H1 (cell line): Measurements from ENCODE around the gene TEX36. TPM values are rescaled to one million over a fixed set of nuclear protein-coding genes. Genes with fewer than 3 reads are reported as not detected.

Source experiments
- CTCF ChIA-PET: fragments of 300-600 bp; sonication (Branson Sonifier 250); formaldehyde crosslinking; loops from one replicate; lab custom pipeline; 2021; ENCODE audit not compliant: partially characterized antibody; lab: Charles Lee
- POLR2A ChIA-PET: fragments of 300-600 bp; sonication (Branson Sonifier 250); formaldehyde crosslinking; loops from one replicate; lab custom pipeline; 2021; ENCODE audit warnings: inconsistent platforms; ENCODE audit not compliant: partially characterized antibody; lab: Charles Lee
- DNase-seq, 2 experiments: peaks; one replicate each; pipeline versions ENCODE4 v3.0.0 to v3.0.0-alpha.2; 2010 to 2022; ENCODE audit warnings: low spot score in 2 of 2, low read depth in 1 of 2, mixed read lengths in 1 of 2
- FAIRE-seq: peaks from 2 replicates; lab custom pipeline; 2011; peaks lifted over from hg19 to GRCh38; lab: Jason Lieb, UNC
- H2AFZ ChIP-seq: 2 replicates; pipeline ENCODE4 v1.8.1; 2012; ENCODE audit warnings: low read length, inconsistent platforms
- H2AK5ac ChIP-seq: 2 replicates; pipeline ENCODE4 v1.6.1; 2013; ENCODE audit warnings: low read depth, low read length
- H2BK120ac ChIP-seq: replicated peaks from 2 replicates; pipeline ENCODE3; 2013; ENCODE audit warnings: low read depth, low read length, inconsistent platforms
- H2BK12ac ChIP-seq: 2 replicates; pipeline ENCODE4 v1.6.1; 2013; ENCODE audit warnings: low read depth, low read length
- H2BK15ac ChIP-seq: 2 replicates; pipeline ENCODE4 v1.6.1; 2013; ENCODE audit warnings: low read length
- H2BK20ac ChIP-seq: 2 replicates; pipeline ENCODE4 v1.6.1; 2013; ENCODE audit warnings: low read length
- H2BK5ac ChIP-seq: 2 replicates; pipeline ENCODE4 v1.6.1; 2013; ENCODE audit warnings: low read depth, low read length
- H3K14ac ChIP-seq: 2 replicates; pipeline ENCODE4 v1.6.1; 2013; ENCODE audit warnings: inconsistent platforms; ENCODE audit not compliant: insufficient read length
- H3K18ac ChIP-seq: 2 replicates; pipeline ENCODE4 v1.6.1; 2013; ENCODE audit warnings: low read length; ENCODE audit errors: extremely low read depth
- H3K23ac ChIP-seq: 2 replicates; pipeline ENCODE4 v1.6.1; 2013; ENCODE audit warnings: inconsistent platforms; ENCODE audit not compliant: insufficient read length
- H3K23me2 ChIP-seq: 2 replicates; pipeline ENCODE4 v1.6.1; 2013; ENCODE audit warnings: low read depth, low read length
- H3K27ac ChIP-seq: 2 replicates; pipeline ENCODE4 v1.6.1; 2011; ENCODE audit warnings: low read depth, low read length, inconsistent platforms
- H3K27me3 ChIP-seq, 4 experiments: replicated peaks in 1 of 4; 1 replicate in 1 of 4; 2 replicates in 3 of 4; pipeline versions ENCODE4 v1.6.1 to v1.8.1; 2011 to 2013; ENCODE audit warnings: low read length in 3 of 4, mild to moderate bottlenecking in 3 of 4, inconsistent platforms in 2 of 4, mixed read lengths in 2 of 4, moderate library complexity in 1 of 4; ENCODE audit not compliant: control insufficient read depth in 3 of 4, insufficient read depth in 3 of 4; ENCODE audit errors: extremely low read depth in 1 of 4
- H3K36me3 ChIP-seq, 4 experiments: 2 replicates each; pipeline versions ENCODE4 v1.6.1 to v1.8.1; 2011 to 2013; ENCODE audit warnings: mild to moderate bottlenecking in 4 of 4, low read length in 3 of 4, moderate library complexity in 2 of 4, control low read depth in 1 of 4, inconsistent platforms in 1 of 4; ENCODE audit not compliant: insufficient read depth in 4 of 4, control insufficient read depth in 2 of 4
- H3K4ac ChIP-seq: replicated peaks from 2 replicates; pipeline ENCODE3; 2013; ENCODE audit warnings: low read length, low read depth, mixed read lengths, inconsistent platforms; ENCODE audit not compliant: insufficient read length
- H3K4me1 ChIP-seq, 4 experiments: replicated peaks in 1 of 4; 1 replicate in 1 of 4; 2 replicates in 3 of 4; pipeline versions ENCODE4 v1.6.1 to v1.8.1; 2011 to 2013; ENCODE audit warnings: low read length in 3 of 4, inconsistent platforms in 2 of 4, mixed read lengths in 1 of 4; ENCODE audit not compliant: insufficient read depth in 4 of 4, control insufficient read depth in 3 of 4
- H3K4me2 ChIP-seq, 2 experiments: 2 replicates each; pipeline versions ENCODE4 v1.6.1 to v1.8.1; 2011 to 2013; ENCODE audit warnings: low read depth in 2 of 2, low read length in 2 of 2, control low read depth in 1 of 2, inconsistent platforms in 1 of 2, mild to moderate bottlenecking in 1 of 2; ENCODE audit not compliant: insufficient read depth in 1 of 2
- H3K4me3 ChIP-seq, 4 experiments: fragments of 200-600, 300-600 bp in 1 of 4; sonication (generic), shearing (Covaris generic), sonication (Bioruptor Twin) in 1 of 4; 2 replicates each; pipeline versions ENCODE4 v1.5.1 to v1.8.1; 2011 to 2016; ENCODE audit warnings: low read length in 4 of 4, low read depth in 3 of 4, control low read depth in 2 of 4, inconsistent platforms in 2 of 4, mild to moderate bottlenecking in 2 of 4, mixed read lengths in 1 of 4, moderate library complexity in 1 of 4; ENCODE audit not compliant: insufficient read depth in 2 of 4; ENCODE audit errors: extremely low read depth in 1 of 4
- H3K56ac ChIP-seq: replicated peaks from 2 replicates; pipeline ENCODE3; 2013; ENCODE audit warnings: low read depth, mild to moderate bottlenecking, mixed read lengths, low read length, inconsistent platforms; ENCODE audit not compliant: insufficient read length
- H3K79me1 ChIP-seq: 2 replicates; pipeline ENCODE4 v1.6.1; 2013; ENCODE audit warnings: low read depth, low read length, control low read depth
- H3K79me2 ChIP-seq, 2 experiments: 2 replicates each; pipeline versions ENCODE4 v1.6.1 to v1.8.1; 2012 to 2013; ENCODE audit warnings: low read length in 2 of 2, mild to moderate bottlenecking in 2 of 2, inconsistent platforms in 1 of 2; ENCODE audit not compliant: insufficient read depth in 2 of 2, control insufficient read depth in 1 of 2
- H3K9ac ChIP-seq, 4 experiments: replicated peaks in 1 of 4; 1 replicate in 1 of 4; 2 replicates in 3 of 4; pipeline versions ENCODE4 v1.6.1 to v1.8.1; 2011 to 2013; ENCODE audit warnings: low read depth in 3 of 4, low read length in 3 of 4, control low read depth in 2 of 4, mild to moderate bottlenecking in 2 of 4, moderate library complexity in 2 of 4, inconsistent platforms in 1 of 4; ENCODE audit errors: extremely low read depth in 1 of 4
- H3K9me3 ChIP-seq, 2 experiments: 2 replicates each; pipeline versions ENCODE4 v1.6.1 to v1.8.1; 2012 to 2013; ENCODE audit warnings: mild to moderate bottlenecking in 2 of 2, moderate library complexity in 2 of 2, control low read depth in 1 of 2, inconsistent platforms in 1 of 2, low read depth in 1 of 2, low read length in 1 of 2, mixed read lengths in 1 of 2; ENCODE audit not compliant: insufficient read depth in 2 of 2
- H4K20me1 ChIP-seq, 2 experiments: replicated peaks in 1 of 2; 2 replicates each; pipeline versions ENCODE3 to v1.8.1; 2011 to 2013; ENCODE audit warnings: inconsistent platforms in 2 of 2, low read length in 2 of 2, mild to moderate bottlenecking in 1 of 2; ENCODE audit not compliant: insufficient read depth in 2 of 2, control insufficient read depth in 1 of 2
- H4K5ac ChIP-seq: 2 replicates; pipeline ENCODE4 v1.6.1; 2013; ENCODE audit warnings: low read length, low read depth, mixed read lengths, inconsistent platforms; ENCODE audit not compliant: insufficient read length
- H4K8ac ChIP-seq: 2 replicates; pipeline ENCODE4 v1.8.0; 2013; ENCODE audit warnings: mild to moderate bottlenecking, moderate library complexity, low read length, inconsistent platforms; ENCODE audit not compliant: insufficient read depth; ENCODE audit errors: extremely low read depth
- H4K91ac ChIP-seq: replicated peaks from 2 replicates; pipeline ENCODE3; 2013; ENCODE audit warnings: low read length, mixed read lengths, inconsistent platforms; ENCODE audit not compliant: insufficient read length
- CHD2 ChIP-seq: IDR thresholded peaks from 2 replicates; pipeline ENCODE4 v1.6.1; 2012; ENCODE audit warnings: low read length, improper control_type of control experiment
- GTF2F1 ChIP-seq: IDR thresholded peaks from 2 replicates; pipeline ENCODE4 v1.6.1; 2012; ENCODE audit warnings: low read depth, low read length, improper control_type of control experiment, borderline replicate concordance
- JUN ChIP-seq: IDR thresholded peaks from 2 replicates; pipeline ENCODE4 v1.6.1; 2011; ENCODE audit warnings: low read depth, mild to moderate bottlenecking, improper control_type of control experiment, low read length
- KDM1A ChIP-seq: fragments of 200-600, 300-600 bp; sonication (generic); IDR thresholded peaks from 2 replicates; pipeline ENCODE4 v1.7.1; 2016; ENCODE audit warnings: mild to moderate bottlenecking, low read length, borderline replicate concordance
- KDM4A ChIP-seq: IDR thresholded peaks from one replicate; pipeline ENCODE4 v1.7.1; 2012; ENCODE audit warnings: low read depth, mild to moderate bottlenecking, moderate library complexity, low read length, inconsistent platforms; ENCODE audit not compliant: severe bottlenecking
- KDM5A ChIP-seq: fragments of 200-600 bp; IDR thresholded peaks from 2 replicates; pipeline ENCODE4 v1.7.1; 2012; ENCODE audit warnings: mild to moderate bottlenecking, low read length, inconsistent platforms, mixed read lengths
- RAD21 ChIP-seq, 2 experiments: IDR thresholded peaks in 1 of 2; conservative IDR thresholded peaks in 1 of 2; 2 replicates each; pipeline ENCODE4 v1.6.1; 2011; ENCODE audit warnings: low read depth in 2 of 2, low read length in 2 of 2, improper control_type of control experiment in 1 of 2, inconsistent platforms in 1 of 2, mild to moderate bottlenecking in 1 of 2, moderate library complexity in 1 of 2
- SP1 ChIP-seq: IDR thresholded peaks from 2 replicates; pipeline ENCODE4 v1.6.1; 2011; ENCODE audit warnings: low read depth, low read length
- SP4 ChIP-seq: IDR thresholded peaks from 2 replicates; pipeline ENCODE4 v1.6.1; 2012; ENCODE audit warnings: low read length, inconsistent platforms
- SUZ12 ChIP-seq: fragments of 200-600 bp; sonication (generic); IDR thresholded peaks from 2 replicates; pipeline ENCODE4 v1.6.1; 2012; ENCODE audit warnings: mild to moderate bottlenecking, inconsistent platforms, low read length, moderate library complexity, mixed read lengths
- TBP ChIP-seq: IDR thresholded peaks from 2 replicates; pipeline ENCODE4 v1.6.1; 2011; ENCODE audit warnings: low read depth, low read length, improper control_type of control experiment
- WGBS, 2 experiments: shearing (Covaris generic) in 1 of 2; methylation state at CpG; one replicate each; pipeline versions ENCODE4 v1.1.6 to v1.1.7; 2013 to 2015; ENCODE audit warnings: low lambda C conversion rate in 2 of 2, mixed read lengths in 2 of 2, inconsistent platforms in 1 of 2, low coverage in 1 of 2, missing lambda C conversion rate in 1 of 2; ENCODE audit not compliant: insufficient replicate concordance in 2 of 2, insufficient coverage in 1 of 2, insufficient read length in 1 of 2; ENCODE audit errors: extremely low coverage in 1 of 2, missing lambda C conversion rate in 1 of 2; 5-methylcytosine and 5-hydroxymethylcytosine counted together
- polyA plus RNA-seq, 7 experiments: library from polyadenylated mRNA; depleted of rRNA in 3 of 7; stranded (reverse) in 5 of 7; unstranded in 2 of 7; fragments of >200 nt in 5 of 7; fragments of 200-250 nt in 2 of 7; gene quantifications; 1 replicate in 5 of 7; 2 replicates in 1 of 7; 4 replicates in 1 of 7; pipeline versions ENCODE4 v1.2.1 to v1.2.3, GENCODE V29; 2011 to 2013; ENCODE audit warnings: missing spikeins in 2 of 7, mixed read lengths in 2 of 7
- total RNA-seq: library from RNA; stranded (reverse); fragmentation: NEBNext Ultra II Directional; extraction: Animal tissue kit (Norgen Biotek cat#: 25700); gene quantifications from 2 replicates; pipeline ENCODE4 v1.2.1, GENCODE V29; 2021
- TF ChIP-seq, protein P1 (sequence below): IDR thresholded peaks from 2 replicates; pipeline ENCODE4 v1.6.1; 2012; ENCODE audit warnings: inconsistent platforms
- TF ChIP-seq, protein P2 (sequence below): IDR thresholded peaks from 2 replicates; pipeline ENCODE4 v1.6.1; 2011; ENCODE audit warnings: low read length, improper control_type of control experiment

Gene TEX36
- total and polyA plus RNA-seq, 2 of the 8 experiments (the other 6 are each of a cell fraction or from before 2014, with no cell fraction given), result not detected

DNA sequence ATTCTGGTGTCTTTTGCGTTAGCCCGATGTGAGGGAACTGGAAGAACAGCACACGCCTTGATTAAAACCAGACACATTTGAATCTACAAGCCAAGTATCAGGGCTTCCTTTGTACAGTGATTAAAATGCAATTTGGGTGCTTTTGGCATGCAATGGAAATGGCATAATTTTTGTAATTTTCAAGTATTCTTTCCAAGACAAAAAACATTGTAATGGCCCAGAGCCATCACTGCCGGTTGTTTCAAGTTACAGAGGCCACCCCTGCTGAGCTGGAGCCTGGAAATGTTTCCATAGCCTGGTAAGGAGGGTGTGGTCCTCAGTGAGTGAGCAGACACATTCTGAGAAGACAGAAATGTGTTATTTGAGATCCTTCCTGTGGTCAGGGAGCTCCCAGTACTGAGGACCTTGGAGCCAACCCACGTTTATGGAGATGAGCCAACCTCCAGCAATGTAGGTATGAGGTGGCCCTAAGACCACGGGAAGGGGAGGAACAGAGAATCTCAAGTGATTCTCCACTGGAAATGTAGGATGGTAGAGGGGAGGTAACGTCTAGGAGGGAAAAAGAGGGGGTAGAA is 20.9 kb downstream of the TEX36 start:
- Histone ChIP-seq H3K4me3 (no peak overlapping the region), H4K20me1 (no peaks in the 10 kb centered on the region), H3K14ac (no peak overlapping the region), H2BK5ac (no peak overlapping the region), H2BK12ac (no peak overlapping the region), H3K79me2 (no peaks in the 10 kb centered on the region), H3K27me3 (no peaks in the 10 kb centered on the region), H3K23ac (no peak overlapping the region), H3K79me1 (no peaks in the 10 kb centered on the region), H4K8ac (no peak overlapping the region), H3K4me2 (no peak overlapping the region), H2BK120ac (no peak overlapping the region), H2BK15ac (no peak overlapping the region), H3K4me1 (no peaks in the 10 kb centered on the region; a peak in 1 of 7 replicates), H2AK5ac (no peak overlapping the region), H3K36me3 (no peaks in the 10 kb centered on the region), H3K18ac (no peak overlapping the region), H3K56ac (no peak overlapping the region), H4K5ac (no peak overlapping the region), H3K27ac (no peak overlapping the region), H3K9me3 (no peaks in the 10 kb centered on the region), H3K4ac (no peak overlapping the region), H4K91ac (no peak overlapping the region), H2AFZ (no peak overlapping the region; the same call in 1 of the 2 replicates), H3K9ac (no peak overlapping the region), H2BK20ac (no peak overlapping the region), H3K23me2 (no peaks in the 10 kb centered on the region)
- FAIRE-seq (no peak), DNase-seq (no peak)
- WGBS, 2 experiments, result 88% methylated on average over 7 of the region's 7 CpGs; no CpG with 5 or more reads in 1 of the 2 experiments
- ChIA-PET CTCF (no interaction called here), POLR2A (no interaction called here)
- TF ChIP-seq KDM4A, result no peak
- no peak for TF ChIP-seq TBP
- TF ChIP-seq, protein P1, sequence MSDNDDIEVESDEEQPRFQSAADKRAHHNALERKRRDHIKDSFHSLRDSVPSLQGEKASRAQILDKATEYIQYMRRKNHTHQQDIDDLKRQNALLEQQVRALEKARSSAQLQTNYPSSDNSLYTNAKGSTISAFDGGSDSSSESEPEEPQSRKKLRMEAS, result no peak
- TF ChIP-seq JUN, result no peak
- no peak for TF ChIP-seq SP1
- TF ChIP-seq CHD2, result no peak
- no peak for TF ChIP-seq RAD21 (IDR thresholded peaks at IDR 0.05 in 1 of 2, conservative IDR thresholded peaks at IDR 0.05 in 1 of 2; ENCODE audit: low read depth in 2 of 2, low read length in 2 of 2)
- no peak for TF ChIP-seq GTF2F1
- no peak for TF ChIP-seq KDM5A
- TF ChIP-seq SP4, result no peak
- TF ChIP-seq SUZ12, result no peak
- TF ChIP-seq, protein P2, sequence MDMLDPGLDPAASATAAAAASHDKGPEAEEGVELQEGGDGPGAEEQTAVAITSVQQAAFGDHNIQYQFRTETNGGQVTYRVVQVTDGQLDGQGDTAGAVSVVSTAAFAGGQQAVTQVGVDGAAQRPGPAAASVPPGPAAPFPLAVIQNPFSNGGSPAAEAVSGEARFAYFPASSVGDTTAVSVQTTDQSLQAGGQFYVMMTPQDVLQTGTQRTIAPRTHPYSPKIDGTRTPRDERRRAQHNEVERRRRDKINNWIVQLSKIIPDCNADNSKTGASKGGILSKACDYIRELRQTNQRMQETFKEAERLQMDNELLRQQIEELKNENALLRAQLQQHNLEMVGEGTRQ, result no peak
- no peak for TF ChIP-seq KDM1A
